HG03135 (cell line): Measurements from ENCODE around the gene LHX8.
"Not testable (repeated sequence)": the region's sequence is repeated elsewhere in the genome, so short reads cannot be mapped to it uniquely, and the experiment has no call there.

ENCODE experiments used
- ATAC-seq: cut with Tn5 transposase; IDR thresholded peaks from one replicate; pipeline ENCODE4 v1.9.1; 2021; ENCODE audit warnings: mild to moderate bottlenecking, moderate library complexity; ENCODE audit not compliant: unreplicated experiment

Gene LHX8

DNA sequence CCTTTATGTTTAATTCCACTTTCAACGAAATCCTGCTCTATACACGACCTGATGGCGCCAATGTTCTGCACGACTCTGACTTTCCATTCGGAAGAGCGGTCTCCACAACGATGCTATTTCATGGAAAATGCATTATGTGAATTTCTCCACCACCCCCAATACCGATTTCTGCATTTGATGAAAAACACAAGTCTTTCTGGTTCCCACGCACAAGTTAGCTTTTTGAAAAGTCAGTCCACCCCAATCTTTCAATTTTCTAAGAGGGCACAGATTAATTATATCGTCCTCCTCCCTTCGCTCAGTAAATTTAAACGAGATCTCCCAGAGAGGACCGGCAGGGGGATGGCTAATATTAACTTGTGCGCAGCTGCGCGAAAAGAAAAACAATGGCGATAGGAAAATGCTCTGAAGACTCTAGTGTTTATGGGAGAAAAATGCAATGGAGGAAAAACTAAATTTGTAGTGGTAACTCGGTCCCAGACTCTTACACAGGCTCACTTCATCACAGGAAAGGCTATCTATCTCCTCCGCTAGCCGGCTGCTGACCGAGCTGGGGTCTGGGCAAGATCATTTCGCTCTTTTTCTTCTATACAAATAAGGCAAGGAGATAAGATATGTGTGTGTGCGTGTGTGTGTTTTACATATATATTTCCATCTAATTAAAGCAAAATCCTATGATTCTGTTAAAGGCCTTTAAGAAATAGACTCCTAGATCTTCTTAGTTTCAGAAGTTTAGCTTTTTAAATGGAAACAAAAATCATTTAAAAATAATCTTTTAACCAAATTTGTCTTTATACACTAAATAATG lies 1.2 kb upstream of the LHX8 start:
- ATAC-seq, result no peak

- no peak for ATAC-seq
These were observed 722 bp downstream of the LHX8 start for GRCh38 chr1:75134647-75135572.

DNA sequence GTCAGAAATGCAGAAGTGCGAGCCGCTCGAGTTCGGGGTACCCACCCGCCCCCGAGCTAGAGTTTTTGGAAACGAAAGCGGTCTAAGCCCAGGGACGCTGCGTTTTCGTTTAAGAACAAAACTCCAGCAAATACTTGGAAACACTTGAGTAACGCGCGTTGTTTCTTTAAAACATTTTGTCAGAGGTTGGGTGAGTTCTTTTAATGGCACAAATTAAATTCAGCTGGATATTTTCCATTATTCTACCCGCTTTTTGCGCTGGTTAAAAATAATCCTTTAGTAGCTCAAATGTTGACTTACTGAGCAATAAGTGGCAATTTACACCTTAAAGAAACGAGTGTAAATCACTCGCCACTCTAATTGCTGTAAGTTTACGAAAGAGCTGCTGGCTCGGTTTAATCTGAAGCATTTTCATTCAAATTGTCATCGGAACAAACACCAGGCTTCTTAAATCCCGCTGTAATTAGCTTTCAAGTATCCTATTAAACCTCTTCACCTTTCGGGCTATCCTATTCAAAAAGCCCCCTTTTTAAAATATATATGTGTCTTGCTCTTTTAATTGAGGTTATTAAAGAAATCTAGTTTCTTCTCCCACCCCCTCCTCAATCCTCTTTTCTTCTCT lies 1.5 kb downstream of the LHX8 start:
- no peak for ATAC-seq

DNA sequence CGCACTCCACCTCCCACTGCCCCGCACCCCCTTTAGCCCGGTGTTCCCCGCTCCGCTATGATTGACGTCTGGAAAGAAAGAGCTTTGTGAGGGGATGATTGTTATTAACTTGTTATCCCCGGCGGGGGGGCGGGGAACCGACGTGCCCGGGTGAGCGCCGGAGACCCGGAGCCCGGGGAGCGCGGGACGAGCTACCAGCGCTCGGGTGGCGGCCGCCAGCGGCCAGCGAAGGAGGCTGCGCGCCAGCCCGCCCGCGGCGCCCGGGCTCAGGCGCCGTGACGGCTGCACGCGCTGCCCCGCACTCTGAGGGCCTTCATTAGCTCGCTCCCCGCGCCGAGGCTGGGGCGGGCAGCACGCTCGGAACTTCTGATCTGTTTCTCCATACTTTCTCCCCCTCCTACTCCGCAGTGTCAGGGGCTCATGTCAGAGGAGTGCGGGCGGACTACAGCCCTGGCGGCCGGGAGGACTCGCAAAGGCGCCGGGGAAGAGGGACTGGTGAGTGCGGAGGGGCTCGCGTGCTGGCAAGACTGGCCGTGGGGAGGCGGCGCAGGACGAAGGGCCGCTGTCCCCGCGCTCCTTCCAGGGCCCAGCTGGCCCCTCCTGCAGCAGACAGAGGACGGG lies 2.1 kb downstream of the LHX8 start:
- ATAC-seq, result no peak

GRCh38 chr1:75136921-75137641 lies 2.9 kb downstream of the LHX8 start:
- ATAC-seq, result no peak

GRCh38 chr1:75152092-75152491 lies 17.9 kb downstream of the LHX8 start:
- ATAC-seq, result no peak

DNA sequence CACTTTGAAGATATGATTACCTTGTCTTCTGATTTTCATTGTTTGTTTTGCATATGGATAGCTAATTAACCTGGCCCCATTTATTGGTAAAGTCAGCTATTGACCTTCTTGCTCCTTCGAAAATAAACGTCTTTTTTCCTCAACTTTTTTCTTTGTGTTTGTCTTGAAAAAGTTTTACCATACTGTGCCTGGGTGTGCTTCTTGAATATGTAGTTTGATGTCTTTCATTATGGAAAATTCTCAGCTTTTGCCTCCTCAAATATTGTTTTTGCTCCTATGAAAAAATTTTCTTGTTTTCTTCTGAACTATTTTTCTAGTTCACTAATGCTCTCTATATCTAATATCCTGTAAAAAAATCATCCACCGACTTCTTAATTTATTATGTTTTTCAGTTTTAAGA lies 25.0 kb downstream of the LHX8 start:
- no peak for ATAC-seq

DNA sequence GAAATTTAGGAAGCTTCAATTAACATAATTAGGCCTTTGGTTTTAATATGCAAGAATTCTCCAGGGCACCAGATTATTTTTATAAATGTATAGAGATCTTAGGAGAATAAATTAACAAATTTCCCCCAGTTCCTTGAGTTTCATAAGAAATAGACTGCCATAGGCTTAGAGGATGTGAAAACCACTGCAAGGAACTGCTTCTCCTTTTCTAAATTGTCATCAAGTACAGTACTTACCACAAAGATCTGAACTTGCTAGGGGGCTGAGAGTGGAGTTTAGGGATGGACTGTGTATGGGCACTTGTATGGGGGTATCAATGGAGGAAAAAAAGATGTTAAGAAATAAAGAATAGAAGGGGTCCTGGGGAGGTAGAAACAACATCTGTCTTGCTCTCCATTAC lies 31.1 kb downstream of the LHX8 start:
- ATAC-seq, result no peak

DNA sequence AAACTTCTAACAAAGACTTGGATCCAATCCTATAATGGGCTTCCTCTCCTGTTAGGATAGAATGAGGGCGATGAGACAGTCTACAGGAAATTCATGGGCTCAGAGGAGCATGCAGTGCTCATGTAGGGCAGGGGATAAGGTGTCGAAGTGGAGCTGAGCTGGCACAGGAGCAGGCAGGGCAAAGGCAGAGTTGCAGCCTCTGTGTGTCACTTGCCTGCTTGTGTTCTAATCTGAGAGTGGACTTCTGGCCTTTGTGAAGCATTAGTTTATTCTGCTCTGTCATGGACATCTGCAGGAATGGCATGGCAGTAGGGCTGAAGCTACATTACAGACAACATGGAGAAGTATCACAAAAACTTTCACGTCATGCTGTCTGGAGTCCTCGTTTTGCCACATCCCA lies 32.6 kb downstream of the LHX8 start:
- ATAC-seq, result no peak

DNA sequence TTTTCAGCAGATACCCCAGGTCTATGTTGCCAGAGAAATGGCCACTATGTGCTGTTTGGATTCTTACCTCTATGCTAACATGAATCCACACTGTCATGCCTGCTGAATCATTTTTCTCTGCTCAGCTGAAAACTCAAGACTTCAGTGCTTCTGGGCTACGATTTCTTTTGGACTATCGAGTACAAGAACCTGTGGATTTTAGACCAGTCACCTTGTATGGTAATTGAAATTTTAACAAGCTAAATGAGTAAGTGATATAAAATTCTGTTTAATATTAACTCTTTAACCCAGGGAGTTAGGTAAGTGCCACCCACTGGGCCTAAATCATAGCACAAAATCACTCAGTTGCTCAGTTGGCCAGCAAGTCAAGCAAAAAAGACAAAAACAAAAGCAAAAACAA lies 35.8 kb downstream of the LHX8 start:
- no peak for ATAC-seq

DNA sequence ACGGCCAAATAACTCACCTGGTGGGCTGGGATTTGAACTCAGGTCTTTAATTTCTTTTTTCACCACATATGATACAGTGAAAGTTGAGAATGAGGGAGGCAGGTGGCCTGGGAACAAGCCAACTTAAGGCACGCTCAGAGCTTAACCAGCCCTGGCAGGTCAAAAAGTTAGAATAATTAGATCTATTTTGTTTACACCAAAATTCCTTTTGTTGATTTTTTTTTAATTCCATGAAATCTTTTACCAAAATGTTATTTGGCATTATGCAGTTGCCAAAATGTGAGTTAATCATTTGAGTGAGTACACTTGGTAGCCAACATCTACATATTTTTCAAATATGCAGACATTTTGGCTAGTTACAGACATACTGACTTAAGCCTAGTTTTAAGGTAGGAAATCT lies 36.8 kb downstream of the LHX8 start:
- no peak for ATAC-seq

DNA sequence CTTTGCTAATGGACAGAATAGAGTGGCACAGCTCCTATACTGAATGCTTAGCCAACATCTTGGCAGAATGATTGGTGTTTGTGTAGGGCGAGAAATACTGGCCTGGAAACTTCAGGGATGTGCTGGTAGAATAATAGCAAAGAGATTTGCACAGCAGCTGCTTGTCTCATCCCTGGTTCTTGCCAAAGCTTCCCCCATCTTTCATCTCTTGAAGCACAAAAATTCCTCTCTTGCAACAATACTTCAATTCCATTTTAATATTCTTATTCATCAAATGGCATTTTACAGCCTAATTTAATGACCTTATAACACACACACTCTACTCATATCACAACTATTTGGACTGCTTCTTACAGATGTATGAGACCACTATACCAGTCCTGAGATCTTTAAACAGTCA lies 37.7 kb downstream of the LHX8 start:
- ATAC-seq, result no peak

DNA sequence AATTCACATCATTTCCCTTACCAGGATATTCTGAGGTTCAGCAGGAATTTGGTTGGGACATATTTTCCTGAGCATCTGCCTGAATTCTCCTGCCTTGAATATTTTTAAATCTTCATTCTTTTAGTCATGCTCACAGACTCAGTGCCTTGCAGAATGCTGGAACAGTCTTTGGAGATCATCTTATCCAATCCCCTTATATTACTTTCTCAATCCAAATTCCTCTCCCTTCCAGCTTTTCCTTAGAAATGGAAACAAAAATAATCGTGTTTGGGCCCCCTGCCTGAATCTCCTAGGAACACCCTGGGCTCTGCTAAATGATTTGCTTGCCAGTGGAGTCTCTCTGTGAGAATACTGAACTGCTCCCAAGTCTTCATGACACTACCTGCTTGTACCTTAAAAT lies 38.4 kb downstream of the LHX8 start:
- no peak for ATAC-seq

GRCh38 chr1:75174031-75174760 lies 40.0 kb downstream of the LHX8 start:
- no peak for ATAC-seq

GRCh38 chr1:75181214-75181955 lies 47.2 kb downstream of the LHX8 start:
- ATAC-seq, result not testable (repeated sequence)

DNA sequence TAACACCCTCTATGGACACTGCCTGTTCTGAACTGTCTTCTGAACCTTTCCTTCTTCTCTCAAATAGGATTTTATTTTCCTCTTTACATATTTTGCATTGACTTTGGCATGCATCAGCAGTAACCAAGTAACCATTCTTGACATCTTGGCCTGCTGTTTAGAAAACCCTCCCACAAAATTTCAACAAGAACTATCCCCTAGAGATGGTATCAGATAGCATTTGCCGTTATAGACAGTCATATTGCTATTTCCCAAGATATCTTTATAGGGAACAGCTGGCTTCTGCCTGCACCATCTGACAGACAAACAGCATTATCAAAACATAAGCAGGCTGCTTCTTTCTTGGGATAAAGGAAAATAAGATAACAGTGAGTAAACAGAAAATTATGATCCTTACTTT lies 54.7 kb downstream of the LHX8 start:
- no peak for ATAC-seq

DNA sequence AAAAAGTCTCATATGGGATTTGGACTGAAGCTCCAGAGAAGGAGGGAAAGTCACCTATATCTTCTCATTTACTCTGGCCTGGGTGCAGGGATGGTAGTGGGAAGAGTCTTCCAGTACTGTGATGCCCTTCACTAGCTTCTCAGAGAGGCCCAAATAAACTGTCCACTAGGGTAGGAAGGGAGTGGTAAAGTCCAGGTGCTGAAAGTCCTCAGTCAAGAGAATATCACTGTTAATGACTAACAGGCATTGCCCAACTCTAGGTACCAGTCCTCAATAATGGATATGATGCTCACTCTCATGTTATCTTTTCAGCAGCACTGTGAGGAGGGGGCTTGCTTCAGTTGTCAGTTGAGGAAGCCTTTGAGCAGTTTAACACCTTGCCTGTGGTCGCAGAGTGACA lies 64.0 kb downstream of the LHX8 start:
- no peak for ATAC-seq

GRCh38 chr1:75198761-75199160 lies 64.6 kb downstream of the LHX8 start:
- no peak for ATAC-seq

DNA sequence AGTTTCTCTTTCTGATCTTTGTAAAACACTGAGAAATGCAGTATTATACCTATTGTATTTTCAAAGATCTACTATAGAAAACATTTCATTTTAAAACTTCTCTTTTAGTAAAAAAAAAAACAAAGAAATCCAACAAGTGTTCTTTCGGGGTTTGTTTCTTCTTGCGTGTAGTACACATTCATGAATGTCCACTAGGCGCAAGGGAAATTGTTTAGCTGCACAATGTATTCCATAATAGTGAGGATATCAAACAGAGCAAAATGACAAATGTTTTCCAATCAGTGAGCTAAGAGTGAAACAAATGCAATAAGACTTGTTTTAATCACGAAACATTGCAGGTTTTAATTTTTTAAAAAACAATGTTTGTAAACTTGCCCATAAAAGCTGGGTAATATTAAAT lies 68.6 kb downstream of the LHX8 start:
- ATAC-seq, result no peak
